Measurements from ENCODE around the gene CCT6A.

DNA sequence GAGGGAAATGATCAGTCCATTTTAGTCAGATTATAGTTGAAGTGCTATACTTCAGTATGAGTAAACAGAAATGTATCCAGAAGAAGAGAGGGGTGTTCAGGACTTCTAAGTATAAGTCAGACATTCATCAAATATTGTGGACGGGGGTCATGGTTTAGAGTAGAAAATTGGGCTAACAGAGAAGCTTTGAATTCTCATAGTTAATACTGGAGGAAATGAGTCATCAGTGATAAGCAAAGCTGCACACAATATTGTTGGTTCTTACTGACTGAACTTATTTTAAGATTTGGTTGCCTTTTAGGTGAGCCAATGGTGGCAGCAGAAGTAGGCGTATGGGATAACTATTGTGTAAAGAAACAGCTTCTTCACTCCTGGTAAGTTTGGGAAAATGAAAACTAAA is 10.8 kb downstream of the CCT6A start:
- TF ChIP-seq NR3C1 (IDR thresholded peaks at IDR 0.05) (no peak), RNF2 (IDR thresholded peaks at IDR 0.05; ENCODE audit: borderline replicate concordance, low read depth) (no peak), MAZ (IDR thresholded peaks at IDR 0.05; ENCODE audit: borderline replicate concordance, low read depth, low read length) (no peak), HDAC2 (IDR thresholded peaks at IDR 0.05) (no peak), HOXA7 (CRISPR knock-in tag; IDR thresholded peaks at IDR 0.05) (no peak)
- TF ChIP-seq, protein P1, sequence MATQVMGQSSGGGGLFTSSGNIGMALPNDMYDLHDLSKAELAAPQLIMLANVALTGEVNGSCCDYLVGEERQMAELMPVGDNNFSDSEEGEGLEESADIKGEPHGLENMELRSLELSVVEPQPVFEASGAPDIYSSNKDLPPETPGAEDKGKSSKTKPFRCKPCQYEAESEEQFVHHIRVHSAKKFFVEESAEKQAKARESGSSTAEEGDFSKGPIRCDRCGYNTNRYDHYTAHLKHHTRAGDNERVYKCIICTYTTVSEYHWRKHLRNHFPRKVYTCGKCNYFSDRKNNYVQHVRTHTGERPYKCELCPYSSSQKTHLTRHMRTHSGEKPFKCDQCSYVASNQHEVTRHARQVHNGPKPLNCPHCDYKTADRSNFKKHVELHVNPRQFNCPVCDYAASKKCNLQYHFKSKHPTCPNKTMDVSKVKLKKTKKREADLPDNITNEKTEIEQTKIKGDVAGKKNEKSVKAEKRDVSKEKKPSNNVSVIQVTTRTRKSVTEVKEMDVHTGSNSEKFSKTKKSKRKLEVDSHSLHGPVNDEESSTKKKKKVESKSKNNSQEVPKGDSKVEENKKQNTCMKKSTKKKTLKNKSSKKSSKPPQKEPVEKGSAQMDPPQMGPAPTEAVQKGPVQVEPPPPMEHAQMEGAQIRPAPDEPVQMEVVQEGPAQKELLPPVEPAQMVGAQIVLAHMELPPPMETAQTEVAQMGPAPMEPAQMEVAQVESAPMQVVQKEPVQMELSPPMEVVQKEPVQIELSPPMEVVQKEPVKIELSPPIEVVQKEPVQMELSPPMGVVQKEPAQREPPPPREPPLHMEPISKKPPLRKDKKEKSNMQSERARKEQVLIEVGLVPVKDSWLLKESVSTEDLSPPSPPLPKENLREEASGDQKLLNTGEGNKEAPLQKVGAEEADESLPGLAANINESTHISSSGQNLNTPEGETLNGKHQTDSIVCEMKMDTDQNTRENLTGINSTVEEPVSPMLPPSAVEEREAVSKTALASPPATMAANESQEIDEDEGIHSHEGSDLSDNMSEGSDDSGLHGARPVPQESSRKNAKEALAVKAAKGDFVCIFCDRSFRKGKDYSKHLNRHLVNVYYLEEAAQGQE (IDR thresholded peaks at IDR 0.05) = no peak
- TF ChIP-seq, protein P2, sequence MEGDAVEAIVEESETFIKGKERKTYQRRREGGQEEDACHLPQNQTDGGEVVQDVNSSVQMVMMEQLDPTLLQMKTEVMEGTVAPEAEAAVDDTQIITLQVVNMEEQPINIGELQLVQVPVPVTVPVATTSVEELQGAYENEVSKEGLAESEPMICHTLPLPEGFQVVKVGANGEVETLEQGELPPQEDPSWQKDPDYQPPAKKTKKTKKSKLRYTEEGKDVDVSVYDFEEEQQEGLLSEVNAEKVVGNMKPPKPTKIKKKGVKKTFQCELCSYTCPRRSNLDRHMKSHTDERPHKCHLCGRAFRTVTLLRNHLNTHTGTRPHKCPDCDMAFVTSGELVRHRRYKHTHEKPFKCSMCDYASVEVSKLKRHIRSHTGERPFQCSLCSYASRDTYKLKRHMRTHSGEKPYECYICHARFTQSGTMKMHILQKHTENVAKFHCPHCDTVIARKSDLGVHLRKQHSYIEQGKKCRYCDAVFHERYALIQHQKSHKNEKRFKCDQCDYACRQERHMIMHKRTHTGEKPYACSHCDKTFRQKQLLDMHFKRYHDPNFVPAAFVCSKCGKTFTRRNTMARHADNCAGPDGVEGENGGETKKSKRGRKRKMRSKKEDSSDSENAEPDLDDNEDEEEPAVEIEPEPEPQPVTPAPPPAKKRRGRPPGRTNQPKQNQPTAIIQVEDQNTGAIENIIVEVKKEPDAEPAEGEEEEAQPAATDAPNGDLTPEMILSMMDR (IDR thresholded peaks at IDR 0.05) = no peak
